NCI-H345 treated with DMSO at 0.1 percent for 48 hours (cell line): ENCODE measurements around the gene CPXM1.

Experiments
- DNase-seq: peaks from one replicate; lab custom pipeline; 2025; ENCODE audit not compliant: unreplicated experiment; lab: John Stamatoyannopoulos, UW

The CPXM1 gene

DNA sequence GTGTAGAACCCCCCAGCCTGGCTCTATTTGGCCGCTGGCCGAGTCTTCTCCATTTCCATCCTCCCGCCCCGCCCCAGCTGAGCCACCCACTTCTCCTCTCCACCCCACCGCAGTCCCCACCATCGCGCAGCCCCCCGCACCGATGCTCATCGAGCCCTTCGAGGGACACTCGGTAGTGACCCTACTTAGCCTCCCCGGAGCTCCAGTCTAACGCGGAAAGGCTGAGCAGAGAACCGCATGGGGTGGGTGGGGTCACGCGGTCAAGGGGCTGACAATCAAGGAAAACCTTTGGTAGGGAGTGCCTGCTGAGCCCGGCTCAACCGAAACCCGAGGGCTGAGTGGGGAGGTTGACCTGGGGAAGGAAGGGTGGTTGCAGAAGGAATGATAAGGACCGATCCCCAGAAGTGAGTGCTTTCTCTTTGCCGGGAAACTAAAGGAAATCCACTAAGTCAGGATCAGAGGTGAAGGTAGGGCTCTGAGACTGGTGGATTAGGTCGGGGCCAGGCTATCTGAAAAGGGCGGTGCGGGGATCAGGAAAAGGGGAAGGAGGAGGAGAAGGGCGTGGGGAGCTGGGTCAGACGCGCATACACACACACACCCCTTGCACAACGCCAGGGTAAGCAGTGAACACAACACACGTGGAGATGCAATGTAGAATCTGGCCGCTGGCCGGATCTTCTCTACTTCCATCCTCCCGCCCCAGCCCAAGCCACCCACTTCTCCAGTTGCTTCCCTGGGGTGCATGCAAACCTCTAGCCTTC lies 49.8 kb downstream of the CPXM1 start:
- no peak for DNase-seq

DNA sequence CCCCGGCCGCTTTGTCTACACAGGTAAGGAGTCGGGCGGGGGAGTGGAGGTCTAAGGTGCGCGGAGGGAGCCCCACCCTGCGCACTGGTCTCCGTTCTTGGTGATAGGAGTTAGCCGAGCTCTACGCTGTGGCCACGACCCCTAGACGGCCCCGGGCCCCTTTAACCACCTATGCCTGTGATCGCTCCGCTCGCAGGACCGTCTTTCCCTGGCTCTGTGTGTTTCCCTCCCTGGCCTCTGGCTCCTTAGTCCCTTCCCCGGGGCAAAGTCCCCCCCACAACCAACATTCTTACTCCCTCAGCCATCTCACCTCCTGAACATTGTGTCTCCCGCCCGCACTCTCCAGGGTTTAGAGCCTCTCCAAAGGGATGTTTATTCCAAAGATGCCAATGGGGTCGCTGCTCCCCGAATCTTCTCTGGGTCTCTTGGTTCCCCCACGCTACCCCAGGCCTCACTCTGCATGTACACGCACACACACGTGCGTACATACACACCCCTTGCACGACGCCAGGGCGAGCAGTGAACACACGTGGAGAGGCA lies 50.4 kb downstream of the CPXM1 start:
- DNase-seq = no peak

DNA sequence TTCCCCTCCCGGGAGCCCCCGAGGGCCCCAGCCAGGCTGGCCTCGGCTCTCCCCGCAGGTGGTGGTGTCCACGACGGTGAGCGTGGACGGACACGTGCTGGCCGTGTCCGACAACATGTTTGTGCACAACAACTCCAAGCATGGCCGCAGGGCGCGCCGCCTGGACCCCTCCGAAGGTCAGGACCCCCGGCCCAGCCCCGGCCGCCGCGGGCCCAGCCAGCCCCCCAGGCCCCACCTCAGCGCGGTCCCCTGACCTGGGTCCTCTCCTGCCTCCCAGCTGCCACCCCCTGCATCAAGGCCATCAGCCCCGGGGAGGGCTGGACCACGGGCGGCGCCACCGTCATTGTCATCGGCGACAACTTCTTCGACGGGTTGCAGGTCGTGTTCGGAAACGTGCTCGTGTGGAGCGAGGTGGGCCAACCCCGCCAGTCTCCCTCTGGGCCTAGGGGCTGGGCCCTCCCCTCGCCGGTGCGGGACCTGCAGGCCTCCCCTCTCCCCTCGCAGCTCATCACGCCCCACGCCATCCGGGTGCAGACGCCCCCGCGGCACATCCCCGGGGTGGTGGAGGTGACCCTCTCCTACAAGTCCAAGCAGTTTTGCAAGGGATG lies 51.0 kb downstream of the CPXM1 start:
- no peak for DNase-seq

GRCh38 chr20:2748551-2749342 lies 51.7 kb downstream of the CPXM1 start:
- DNase-seq = no peak

DNA sequence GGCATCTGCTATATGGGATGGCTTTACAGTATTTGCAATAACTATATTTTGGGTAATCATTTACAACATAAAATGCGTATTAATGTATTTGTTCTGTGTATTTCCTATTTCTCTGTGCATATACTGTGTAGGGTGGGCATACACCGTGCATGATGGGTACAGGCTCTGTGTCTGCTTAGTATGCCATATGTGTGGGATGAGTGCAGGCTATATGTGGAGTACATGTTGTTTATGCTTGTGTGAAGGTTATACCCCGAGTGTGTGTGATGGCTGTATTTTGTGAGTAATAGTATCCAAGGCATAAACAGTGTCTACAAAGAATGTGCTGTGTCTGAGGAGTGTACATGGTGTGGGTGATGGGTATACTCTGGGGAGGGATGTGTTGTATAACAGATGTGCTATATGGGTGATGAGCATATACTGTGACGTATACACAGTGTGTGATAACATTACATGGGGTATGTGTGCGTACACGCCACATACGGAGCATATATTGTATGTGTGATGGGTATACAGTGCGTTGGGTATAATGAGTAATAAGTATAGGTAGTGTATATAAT lies 52.7 kb downstream of the CPXM1 start:
- DNase-seq = no peak

- DNase-seq = no peak
Measured at GRCh38 chr20:2746636-2747265, 53.7 kb downstream of the CPXM1 start.

GRCh38 chr20:2745936-2746635 lies 54.3 kb downstream of the CPXM1 start:
- no peak for DNase-seq

DNA sequence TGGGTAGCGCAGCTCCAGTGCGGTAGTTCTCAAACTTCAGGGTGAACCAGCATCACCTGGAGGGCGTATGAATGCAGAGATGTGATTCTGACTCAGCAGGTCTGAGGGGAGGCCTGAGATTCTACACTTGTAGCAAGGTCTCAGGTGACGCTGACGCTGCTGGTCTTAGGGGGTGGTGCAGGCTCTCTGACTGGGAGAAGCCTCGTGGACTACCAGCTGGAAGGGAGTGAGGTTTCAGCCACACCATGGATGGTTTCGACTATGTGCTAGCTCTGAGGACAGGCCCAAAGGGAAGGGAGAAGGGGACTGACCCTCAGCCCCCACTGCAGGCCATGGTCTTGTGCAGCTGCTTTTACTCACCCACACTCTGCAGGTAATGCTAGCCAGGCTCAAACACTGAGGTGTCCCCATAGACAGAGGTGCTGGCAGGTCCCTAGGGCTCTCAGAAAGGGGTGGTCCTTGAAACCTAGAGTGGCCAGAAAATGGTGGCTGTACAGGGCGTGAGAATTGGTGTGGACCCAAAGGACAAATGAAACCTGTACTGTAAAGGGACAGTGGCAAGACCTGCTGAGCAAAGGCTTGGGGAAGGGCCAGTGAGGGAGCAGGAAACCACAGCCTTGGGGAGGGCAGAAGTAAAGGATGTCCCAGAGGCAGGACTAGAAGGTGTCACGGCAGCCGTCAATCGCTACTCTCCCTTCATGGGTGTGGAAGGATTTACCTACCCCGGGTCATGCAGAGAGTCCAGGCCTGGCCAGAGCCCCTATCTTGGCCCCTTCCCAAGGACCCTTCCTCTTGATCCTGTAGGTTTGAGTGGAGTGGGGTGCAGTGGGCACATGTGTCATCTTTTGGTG lies 55.1 kb downstream of the CPXM1 start:
- DNase-seq = no peak
